Measurements from ENCODE around the gene CYP19A1. TPM values are rescaled to one million over a fixed set of nuclear protein-coding genes. Genes with fewer than 3 reads are reported as not detected.

CYP19A1 gene
- total and polyA plus RNA-seq, 4 donors = 0.03 to 124 (median 0.50) TPM; not detected in 1

- H3K4me1 ChIP-seq (ENCODE audit: control insufficient read depth in 4 of 4, insufficient read depth in 4 of 4, low read length in 3 of 4) = no peaks in the 10 kb centered on the region
- DNase-seq (ENCODE audit: low spot score) = no peak
- TF ChIP-seq RXRA (IDR thresholded peaks at IDR 0.05) = no peak
- TF ChIP-seq CTCF (IDR thresholded peaks at IDR 0.05; ENCODE audit: low read depth, low read length, missing input control) = no peak
- TF ChIP-seq RAD21 (IDR thresholded peaks at IDR 0.05) = no peak
- TF ChIP-seq ATF3 (IDR thresholded peaks at IDR 0.05) = no peak
- TF ChIP-seq MAX (IDR thresholded peaks at IDR 0.05) = no peak
- TF ChIP-seq SP1 (IDR thresholded peaks at IDR 0.05) = no peak
- no peak for TF ChIP-seq JUND (IDR thresholded peaks at IDR 0.05)
- no peak for TF ChIP-seq REST (IDR thresholded peaks at IDR 0.05)
- TF ChIP-seq HNF4A (conservative IDR thresholded peaks at IDR 0.05) = no peak
- no peak for TF ChIP-seq NR2F2 (IDR thresholded peaks at IDR 0.05)
- no peak for TF ChIP-seq YY1 (IDR thresholded peaks at IDR 0.05)
- TF ChIP-seq GABPA (IDR thresholded peaks at IDR 0.05 in 1 of 2, conservative IDR thresholded peaks at IDR 0.05 in 1 of 2) = no peak
- TF ChIP-seq ZBTB33 (IDR thresholded peaks at IDR 0.05) = no peak
- no peak for TF ChIP-seq EGR1 (IDR thresholded peaks at IDR 0.05; ENCODE audit: low read depth in 2 of 2)
- TF ChIP-seq FOXA1 (IDR thresholded peaks at IDR 0.05) = no peak
- no peak for TF ChIP-seq HNF4G (IDR thresholded peaks at IDR 0.05)
- TF ChIP-seq FOXA2 (IDR thresholded peaks at IDR 0.05) = no peak
- TF ChIP-seq TAF1 (conservative IDR thresholded peaks at IDR 0.05) = no peak
- no peak overlapping the region for H3K4me3 ChIP-seq (ENCODE audit: low read depth in 1 of 3, low read length in 3 of 3)
- H3K27ac ChIP-seq (ENCODE audit: low read depth in 1 of 2, low read length in 2 of 2) = no peak overlapping the region
- no peaks in the 10 kb centered on the region for H3K36me3 ChIP-seq (ENCODE audit: control insufficient read depth in 4 of 4, insufficient read depth in 3 of 4, low read depth in 1 of 4, low read length in 3 of 4)
- no peak overlapping the region for H3K9ac ChIP-seq (ENCODE audit: low read depth in 1 of 2, low read length in 2 of 2)
- no peaks in the 10 kb centered on the region for H3K27me3 ChIP-seq (ENCODE audit: control insufficient read depth in 4 of 4, insufficient read depth in 4 of 4, low read length in 3 of 4)
- 81% methylated on average over 3 of the region's 3 CpGs for WGBS
- H3K9me3 ChIP-seq (ENCODE audit: control insufficient read depth in 4 of 4, low read length in 3 of 4) = no peaks in the 10 kb centered on the region
Measured at GRCh38 chr15:51180011-51180410, 158.4 kb downstream of the CYP19A1 start.
